Natural killer cell treated with Interleukin-12 subunit alpha and Interleukin-12 subunit beta and Interleukin-15 and Interleukin-18, amount 100 ng/mL, for 72 hours (primary cell): ENCODE data around the gene ATG2A. TPM values are rescaled to one million over a fixed set of nuclear protein-coding genes. Genes with fewer than 3 reads are reported as not detected.

ENCODE experiments used
- ATAC-seq, 2 donors: fragments of 150-1000 bp; cut with Tn5 transposase in 1 of 2; sonication (Bioruptor Pico), chemical (Tn5 transposase) in 1 of 2; 2 replicates each; pipeline ENCODE4 v1.10.0; 2021
- DNase-seq: peaks from one replicate; pipeline ENCODE4 v3.0.0; 2022; ENCODE audit warnings: low spot score
- H3K27ac Mint-ChIP-seq, 2 donors: 1 replicate in 1 of 2; 2 replicates in 1 of 2; pipeline ENCODE4 v1.8.0; 2022; ENCODE audit warnings: mixed read lengths in 2 of 2, mild to moderate bottlenecking in 1 of 2, moderate library complexity in 1 of 2
- H3K27me3 Mint-ChIP-seq, 2 donors: 1 replicate in 1 of 2; 2 replicates in 1 of 2; pipeline ENCODE4 v1.8.0; 2022; ENCODE audit warnings: mixed read lengths in 2 of 2
- H3K36me3 Mint-ChIP-seq: one replicate; pipeline ENCODE4 v1.8.0; 2022; ENCODE audit warnings: mixed read lengths
- H3K4me1 Mint-ChIP-seq, 2 donors: 1 replicate in 1 of 2; 2 replicates in 1 of 2; pipeline ENCODE4 v1.8.0; 2022; ENCODE audit warnings: low read depth in 2 of 2, mixed read lengths in 2 of 2, mild to moderate bottlenecking in 1 of 2
- H3K4me3 Mint-ChIP-seq: one replicate; pipeline ENCODE4 v1.8.0; 2022; ENCODE audit warnings: mixed read lengths
- H3K9me3 Mint-ChIP-seq: 2 replicates; pipeline ENCODE4 v1.8.0; 2022; ENCODE audit warnings: mixed read lengths
- total RNA-seq, 2 donors: library from RNA; stranded (reverse); gene quantifications; one replicate each; pipeline ENCODE4 v1.2.3, GENCODE V29; 2022

The ATG2A gene
- 10 to 100 TPM; 24.1 to 31.9 TPM for total RNA-seq

- no peaks in the 10 kb centered on the region for H3K36me3 Mint-ChIP-seq
- DNase-seq, result peak; percentile 99
- peak; percentile 98 to 99 for ATAC-seq
- no peaks in the 10 kb centered on the region for H3K27me3 Mint-ChIP-seq
- peaks cover 19 to 23% of the 10 kb centered on the region in 2 donors for H3K4me1 Mint-ChIP-seq
- peak within 1 kb of the TSS; percentile 83 to 97 for H3K27ac Mint-ChIP-seq
- H3K9me3 Mint-ChIP-seq, result no peaks in the 10 kb centered on the region
- H3K4me3 Mint-ChIP-seq, result peak within 1 kb of the TSS; percentile 86
Observed at GRCh38 chr11:64916775-64917662, at the start of gene ATG2A. Gene ATG2A (minus strand): TSS chr11:64917209. CDS start chr11:64917135, 74 bp downstream.

GRCh38 chr11:64963072-64963631, 46.1 kb upstream of the ATG2A start:
- Mint-ChIP-seq H3K27ac (no peak overlapping the region), H3K9me3 (no peaks in the 10 kb centered on the region), H3K36me3 (no peaks in the 10 kb centered on the region), H3K4me1 (no peaks in the 10 kb centered on the region), H3K4me3 (no peak overlapping the region), H3K27me3 (peaks cover 0 to 2% of the 10 kb centered on the region in 2 donors)
- no peak for DNase-seq
- no peak for ATAC-seq

GRCh38 chr11:64960719-64961118, 43.7 kb upstream of the ATG2A start:
- Mint-ChIP-seq H3K27ac (no peak overlapping the region), H3K36me3 (no peaks in the 10 kb centered on the region), H3K4me1 (no peaks in the 10 kb centered on the region), H3K4me3 (no peak overlapping the region), H3K9me3 (no peaks in the 10 kb centered on the region), H3K27me3 (peaks cover 0 to 2% of the 10 kb centered on the region in 2 donors)
- no peak for ATAC-seq
- DNase-seq, result no peak

- DNase-seq (no peak), ATAC-seq (no peak)
- H3K27ac Mint-ChIP-seq, result no peak overlapping the region
- no peaks in the 10 kb centered on the region for H3K4me1 Mint-ChIP-seq
- no peaks in the 10 kb centered on the region for H3K36me3 Mint-ChIP-seq
- no peaks in the 10 kb centered on the region for H3K9me3 Mint-ChIP-seq
- H3K27me3 Mint-ChIP-seq, result no peaks in the 10 kb centered on the region
- no peak overlapping the region for H3K4me3 Mint-ChIP-seq
Observed at GRCh38 chr11:64959498-64959897, 42.5 kb upstream of the ATG2A start.

- no peak overlapping the region for H3K27ac Mint-ChIP-seq
- H3K4me1 Mint-ChIP-seq, result no peaks in the 10 kb centered on the region
Observed at GRCh38 chr11:64954201-64954600, 37.2 kb upstream of the ATG2A start.

GRCh38 chr11:64951529-64951928, 34.5 kb upstream of the ATG2A start:
- Mint-ChIP-seq H3K9me3 (no peaks in the 10 kb centered on the region), H3K4me1 (no peaks in the 10 kb centered on the region), H3K4me3 (no peak overlapping the region), H3K27ac (no peak overlapping the region), H3K27me3 (peaks cover 10 to 15% of the 10 kb centered on the region in 2 donors), H3K36me3 (no peaks in the 10 kb centered on the region)
- DNase-seq (no peak), ATAC-seq (no peak)

More at GRCh38 chr11:64954201-64954600, 37.2 kb upstream of the ATG2A start:
- Mint-ChIP-seq H3K27me3 (peaks cover 10 to 15% of the 10 kb centered on the region in 2 donors), H3K36me3 (no peaks in the 10 kb centered on the region), H3K9me3 (no peaks in the 10 kb centered on the region), H3K4me3 (no peak overlapping the region)
- DNase-seq (no peak), ATAC-seq (no peak)

- no peaks in the 10 kb centered on the region for H3K9me3 Mint-ChIP-seq
- no peak overlapping the region for H3K4me3 Mint-ChIP-seq
- ATAC-seq (no peak), DNase-seq (no peak)
- H3K27ac Mint-ChIP-seq, result no peak overlapping the region
- peaks cover 13 to 20% of the 10 kb centered on the region in 2 donors for H3K27me3 Mint-ChIP-seq
- H3K4me1 Mint-ChIP-seq, result no peaks in the 10 kb centered on the region
- no peaks in the 10 kb centered on the region for H3K36me3 Mint-ChIP-seq
Observed at GRCh38 chr11:64947208-64947814, 30.3 kb upstream of the ATG2A start.

GRCh38 chr11:64936539-64936938, 19.5 kb upstream of the ATG2A start:
- Mint-ChIP-seq H3K36me3 (no peaks in the 10 kb centered on the region), H3K27ac (no peak overlapping the region), H3K4me1 (no peaks in the 10 kb centered on the region), H3K27me3 (peaks cover 0 to 3% of the 10 kb centered on the region in 2 donors), H3K4me3 (no peak overlapping the region), H3K9me3 (no peaks in the 10 kb centered on the region)
- ATAC-seq (no peak), DNase-seq (no peak)

- Mint-ChIP-seq H3K36me3 (no peaks in the 10 kb centered on the region), H3K9me3 (no peaks in the 10 kb centered on the region), H3K27me3 (no peaks in the 10 kb centered on the region), H3K4me1 (no peaks in the 10 kb centered on the region), H3K4me3 (no peak within 1 kb of the TSS), H3K27ac (no peak within 1 kb of the TSS)
- DNase-seq (no peak), ATAC-seq (no peak)
Observed at GRCh38 chr11:64935359-64936081, 18.5 kb upstream of the ATG2A start, which contains the start of gene GPHA2. Gene GPHA2 (minus strand): TSS chr11:64935893. CDS start chr11:64935460, 433 bp downstream.

- no peaks in the 10 kb centered on the region for H3K36me3 Mint-ChIP-seq
- no peaks in the 10 kb centered on the region for H3K27me3 Mint-ChIP-seq
- DNase-seq (no peak), ATAC-seq (no peak)
- no peaks in the 10 kb centered on the region for H3K9me3 Mint-ChIP-seq
- H3K27ac Mint-ChIP-seq, result no peak overlapping the region
- no peaks in the 10 kb centered on the region for H3K4me1 Mint-ChIP-seq
- no peak overlapping the region for H3K4me3 Mint-ChIP-seq
Observed at GRCh38 chr11:64934682-64935358, 17.8 kb upstream of the ATG2A start.

GRCh38 chr11:64933935-64934681, 17.1 kb upstream of the ATG2A start:
- ATAC-seq (peak in 1 of 2 donors; percentile 36), DNase-seq (no peak)
- H3K9me3 Mint-ChIP-seq, result no peaks in the 10 kb centered on the region
- no peak overlapping the region for H3K27ac Mint-ChIP-seq
- no peaks in the 10 kb centered on the region for H3K4me1 Mint-ChIP-seq
- no peaks in the 10 kb centered on the region for H3K27me3 Mint-ChIP-seq
- no peak overlapping the region for H3K4me3 Mint-ChIP-seq
- no peaks in the 10 kb centered on the region for H3K36me3 Mint-ChIP-seq

- ATAC-seq (peak in 1 of 2 donors; percentile 29), DNase-seq (no peak)
- Mint-ChIP-seq H3K27ac (no peak overlapping the region), H3K9me3 (no peaks in the 10 kb centered on the region), H3K36me3 (no peaks in the 10 kb centered on the region), H3K27me3 (no peaks in the 10 kb centered on the region), H3K4me3 (no peak overlapping the region), H3K4me1 (no peaks in the 10 kb centered on the region)
Observed at GRCh38 chr11:64933213-64933934, 16.4 kb upstream of the ATG2A start.
